GM06990 (cell line): Measurements from ENCODE around the gene SGTA.

Source experiments
- DNase-seq: peaks from one replicate; pipeline ENCODE4 v3.0.0-alpha.2; 2011; ENCODE audit not compliant: insufficient read length; ENCODE audit errors: extremely low read depth
- H3K27me3 ChIP-seq: replicated peaks from 2 replicates; pipeline ENCODE4 v1.6.0; 2011; ENCODE audit warnings: low read length; ENCODE audit not compliant: control insufficient read depth, insufficient read depth
- H3K36me3 ChIP-seq: 2 replicates; pipeline ENCODE4 v1.5.1; 2011; ENCODE audit warnings: low read length; ENCODE audit not compliant: control insufficient read depth, insufficient read depth
- H3K4me3 ChIP-seq: replicated peaks from 2 replicates; pipeline ENCODE4 v1.5.1; 2011; ENCODE audit warnings: low read depth, mild to moderate bottlenecking, control low read depth, low read length
- TF ChIP-seq, protein P1 (sequence below): IDR thresholded peaks from 2 replicates; pipeline ENCODE4 v1.5.1; 2011; ENCODE audit warnings: low read length, control low read depth, mild to moderate bottlenecking, inconsistent platforms; ENCODE audit not compliant: insufficient read depth, poor library complexity, severe bottlenecking

Gene SGTA, protein sequence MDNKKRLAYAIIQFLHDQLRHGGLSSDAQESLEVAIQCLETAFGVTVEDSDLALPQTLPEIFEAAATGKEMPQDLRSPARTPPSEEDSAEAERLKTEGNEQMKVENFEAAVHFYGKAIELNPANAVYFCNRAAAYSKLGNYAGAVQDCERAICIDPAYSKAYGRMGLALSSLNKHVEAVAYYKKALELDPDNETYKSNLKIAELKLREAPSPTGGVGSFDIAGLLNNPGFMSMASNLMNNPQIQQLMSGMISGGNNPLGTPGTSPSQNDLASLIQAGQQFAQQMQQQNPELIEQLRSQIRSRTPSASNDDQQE

DNA sequence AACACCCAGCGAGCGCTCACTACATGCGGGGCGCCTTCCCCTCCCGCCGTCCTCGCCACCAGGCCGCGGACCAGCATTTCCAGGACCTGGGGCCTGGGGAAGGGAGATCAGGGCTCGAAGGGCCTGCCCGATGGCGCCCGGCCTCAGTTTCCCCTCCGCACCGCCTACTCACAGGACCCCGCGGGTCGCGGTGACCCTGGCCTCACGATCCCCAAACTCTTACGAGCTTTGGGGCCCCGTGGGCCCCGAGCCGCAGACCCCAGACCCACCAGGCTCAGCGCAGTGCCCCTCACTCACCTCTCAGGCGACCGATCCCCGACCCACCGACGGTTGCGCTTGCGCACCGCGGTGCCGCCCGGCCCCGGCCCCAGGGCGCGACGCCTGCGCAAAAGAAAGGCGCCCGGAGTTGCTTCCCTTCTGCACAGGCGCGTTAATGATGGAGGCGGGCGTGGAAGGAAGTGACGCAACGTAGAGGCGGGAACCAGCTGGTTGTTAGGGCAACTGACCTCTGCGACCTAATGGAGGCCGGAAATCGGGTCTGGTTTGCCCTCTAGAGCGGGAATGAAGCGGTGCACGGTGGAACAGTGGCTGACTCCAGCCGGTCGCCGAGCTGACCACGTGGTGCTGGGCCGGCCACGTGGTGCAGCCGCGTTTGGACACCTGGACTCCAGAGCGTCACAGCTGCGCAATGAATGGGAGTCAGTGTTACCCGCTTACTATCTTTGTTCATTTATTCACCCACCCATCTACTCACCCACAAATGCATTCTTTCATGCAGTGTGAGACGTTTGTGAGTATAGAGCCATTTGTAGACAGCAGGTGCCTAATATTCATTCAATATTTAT, at the start of gene SGTA:
Gene SGTA (minus strand): TSS at position 338 of the 845 bp plus-strand sequence. CDS start 14,205 bp downstream, outside the sequence.
- DNase-seq = peak; percentile 95
- TF ChIP-seq, protein P1, sequence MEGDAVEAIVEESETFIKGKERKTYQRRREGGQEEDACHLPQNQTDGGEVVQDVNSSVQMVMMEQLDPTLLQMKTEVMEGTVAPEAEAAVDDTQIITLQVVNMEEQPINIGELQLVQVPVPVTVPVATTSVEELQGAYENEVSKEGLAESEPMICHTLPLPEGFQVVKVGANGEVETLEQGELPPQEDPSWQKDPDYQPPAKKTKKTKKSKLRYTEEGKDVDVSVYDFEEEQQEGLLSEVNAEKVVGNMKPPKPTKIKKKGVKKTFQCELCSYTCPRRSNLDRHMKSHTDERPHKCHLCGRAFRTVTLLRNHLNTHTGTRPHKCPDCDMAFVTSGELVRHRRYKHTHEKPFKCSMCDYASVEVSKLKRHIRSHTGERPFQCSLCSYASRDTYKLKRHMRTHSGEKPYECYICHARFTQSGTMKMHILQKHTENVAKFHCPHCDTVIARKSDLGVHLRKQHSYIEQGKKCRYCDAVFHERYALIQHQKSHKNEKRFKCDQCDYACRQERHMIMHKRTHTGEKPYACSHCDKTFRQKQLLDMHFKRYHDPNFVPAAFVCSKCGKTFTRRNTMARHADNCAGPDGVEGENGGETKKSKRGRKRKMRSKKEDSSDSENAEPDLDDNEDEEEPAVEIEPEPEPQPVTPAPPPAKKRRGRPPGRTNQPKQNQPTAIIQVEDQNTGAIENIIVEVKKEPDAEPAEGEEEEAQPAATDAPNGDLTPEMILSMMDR = peak; percentile 54
- Histone ChIP-seq H3K27me3 (no peaks in the 10 kb centered on the region), H3K36me3 (peaks cover 3% of the 10 kb centered on the region), H3K4me3 (peak within 1 kb of the TSS; percentile 98)

DNA sequence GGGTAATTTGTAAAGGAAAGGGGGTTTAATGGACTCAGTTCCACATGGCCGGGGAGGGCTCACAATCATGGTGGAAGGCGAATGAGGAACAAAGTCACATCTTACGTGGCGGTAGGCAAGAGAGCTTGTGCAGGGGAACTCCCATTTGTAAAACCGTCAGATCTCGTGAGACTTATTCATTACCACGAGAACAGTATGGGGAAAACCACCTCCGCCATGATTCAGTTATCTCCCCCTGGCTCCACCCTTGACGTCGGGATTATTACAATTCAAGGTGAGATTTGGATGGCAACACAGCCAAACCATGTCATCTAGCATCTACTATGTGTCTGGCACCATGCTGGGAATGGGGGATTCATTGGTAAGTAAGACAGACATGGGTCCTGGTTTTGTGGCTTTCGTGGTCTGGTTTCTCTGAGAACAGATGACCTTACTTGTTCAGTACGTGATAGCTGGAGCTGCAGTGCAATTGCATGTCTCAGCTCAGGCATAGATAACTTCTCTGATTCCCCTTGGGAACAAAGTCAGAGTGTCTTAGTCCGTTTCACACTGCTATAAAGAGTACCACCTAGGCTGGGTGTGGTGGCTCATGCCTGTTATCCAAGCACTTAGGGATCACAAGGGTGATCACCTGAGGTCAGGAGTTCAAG, 44.9 kb upstream of the SGTA start:
- TF ChIP-seq, protein P1 = no peak
- H3K36me3 ChIP-seq = no peaks in the 10 kb centered on the region
- no peaks in the 10 kb centered on the region for H3K27me3 ChIP-seq
- DNase-seq = no peak
- H3K4me3 ChIP-seq = peak overlapping the region; percentile 31

DNA sequence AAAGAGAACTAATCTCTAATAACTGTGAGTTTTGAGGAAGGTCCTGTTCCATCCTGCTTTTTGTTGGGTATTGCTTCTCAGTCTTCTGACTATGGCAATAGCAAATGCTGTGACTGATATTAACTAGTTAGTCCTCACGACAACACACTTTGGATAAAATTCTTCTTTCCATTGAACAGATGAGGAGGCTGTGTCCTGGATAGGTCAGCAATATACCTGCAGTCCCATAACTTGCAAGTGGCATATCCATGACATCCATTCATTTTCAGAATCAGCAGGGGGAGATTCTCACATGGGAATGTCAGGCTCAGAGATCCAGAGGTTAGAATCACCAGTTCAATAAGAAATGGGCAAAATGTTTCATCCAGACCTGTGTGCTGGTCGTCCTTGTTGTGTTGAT, 43.9 kb upstream of the SGTA start:
- DNase-seq = no peak
- Histone ChIP-seq H3K27me3 (no peaks in the 10 kb centered on the region), H3K36me3 (no peaks in the 10 kb centered on the region), H3K4me3 (no peak overlapping the region)
- TF ChIP-seq, protein P1 = no peak

DNA sequence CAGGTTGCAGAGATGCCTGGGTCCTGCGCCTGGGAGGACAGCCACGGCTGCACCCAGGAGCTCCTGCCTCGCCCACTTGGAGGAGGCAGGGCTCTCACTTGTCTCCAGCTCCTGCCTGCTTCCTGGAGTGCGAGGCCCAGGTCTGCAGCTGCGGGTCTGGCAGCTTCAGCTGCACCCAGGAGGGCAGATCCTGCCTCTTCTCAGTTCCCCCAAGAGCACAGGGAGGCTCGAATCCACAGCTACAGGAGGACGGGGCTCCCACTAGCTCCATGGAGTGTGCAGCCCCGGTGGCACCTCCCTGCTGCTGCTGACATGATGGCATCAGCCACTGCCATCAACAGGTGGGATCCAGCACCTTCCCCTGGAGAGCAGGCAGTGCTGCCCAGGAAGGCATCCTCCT, 41.1 kb upstream of the SGTA start:
- TF ChIP-seq, protein P1 = no peak
- no peak for DNase-seq
- no peaks in the 10 kb centered on the region for H3K27me3 ChIP-seq
- H3K36me3 ChIP-seq = no peaks in the 10 kb centered on the region
- H3K4me3 ChIP-seq = no peak overlapping the region

DNA sequence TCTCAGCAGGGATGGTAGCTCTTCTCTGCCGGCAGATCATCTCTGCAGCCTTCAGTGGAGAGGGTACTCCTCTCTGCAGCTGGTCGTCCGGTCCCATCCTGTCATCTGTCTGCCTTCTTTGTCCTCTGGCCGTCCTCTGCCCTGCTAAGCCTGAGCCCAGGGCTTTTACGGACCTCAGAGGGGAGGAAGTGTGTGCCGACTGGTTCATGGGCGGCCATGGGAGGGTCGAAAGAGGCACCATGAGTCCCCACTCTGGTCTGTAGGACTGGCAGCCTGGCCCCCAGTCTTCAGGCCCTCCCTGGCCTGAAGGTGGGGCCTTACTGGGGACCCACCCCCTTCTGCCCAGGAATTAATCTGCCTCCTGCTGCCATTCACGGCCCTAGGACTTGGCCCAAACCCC, 40.6 kb upstream of the SGTA start:
- no peak overlapping the region for H3K4me3 ChIP-seq
- no peaks in the 10 kb centered on the region for H3K27me3 ChIP-seq
- no peaks in the 10 kb centered on the region for H3K36me3 ChIP-seq
- TF ChIP-seq, protein P1 = no peak
- no peak for DNase-seq
